Measurements from ENCODE around the gene NID1. TPM values are rescaled to one million over a fixed set of nuclear protein-coding genes. Genes with fewer than 3 reads are reported as not detected.

Gene NID1
- total RNA-seq, 6 experiments from 2014 or later, result 45.7 to 67.1 (median 59.1) TPM

- Histone ChIP-seq H3K9me3 (no peaks in the 10 kb centered on the region), H3K27me3 (no peaks in the 10 kb centered on the region), H3K4me1 (peaks cover 0 to 18% (median 8%) of the 10 kb centered on the region in 4 donors), H3K36me3 (no peaks in the 10 kb centered on the region), H3K4me3 (no peak overlapping the region), H3K27ac (no peak overlapping the region)
- whole genome bisulfite sequencing (ENCODE audit: insufficient coverage, low coverage, low lambda C conversion rate, missing lambda C conversion rate), result 76% methylated on average over 3 of the region's 4 CpGs
- no peak for ATAC-seq
- intact Hi-C loops (cut with DNase I), result no loop called here
- DNase-seq, result peak in 1 of 3 donors; percentile 29
- TF ChIP-seq POLR2A (IDR thresholded peaks at IDR 0.05), result no peak
- TF ChIP-seq CTCF (IDR thresholded peaks at IDR 0.05), result no peak
Measured at GRCh38 chr1:235951661-235952060, 113.2 kb downstream of the NID1 start.

DNA sequence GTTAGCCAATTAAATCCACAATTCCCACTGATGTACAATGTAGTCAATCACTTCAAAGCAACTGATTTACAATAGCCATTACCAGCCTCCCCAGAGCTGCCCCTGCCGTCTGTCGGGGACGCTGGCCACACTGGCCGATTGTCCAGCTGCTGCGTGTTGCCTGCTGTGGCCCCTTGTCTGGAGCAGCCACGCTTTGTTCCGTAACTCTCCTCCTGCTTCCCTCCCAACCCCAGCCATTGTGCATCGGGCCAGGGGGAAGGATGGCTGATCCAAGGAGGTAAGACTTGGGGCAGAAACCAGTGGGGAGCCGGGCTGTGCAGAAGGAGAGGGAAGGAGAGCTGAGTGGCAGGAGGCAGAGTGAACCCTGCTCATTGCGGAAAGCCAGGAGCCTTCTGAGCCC lies 114.6 kb downstream of the NID1 start:
- TF ChIP-seq CTCF (IDR thresholded peaks at IDR 0.05) (no peak), POLR2A (IDR thresholded peaks at IDR 0.05) (no peak)

DNA sequence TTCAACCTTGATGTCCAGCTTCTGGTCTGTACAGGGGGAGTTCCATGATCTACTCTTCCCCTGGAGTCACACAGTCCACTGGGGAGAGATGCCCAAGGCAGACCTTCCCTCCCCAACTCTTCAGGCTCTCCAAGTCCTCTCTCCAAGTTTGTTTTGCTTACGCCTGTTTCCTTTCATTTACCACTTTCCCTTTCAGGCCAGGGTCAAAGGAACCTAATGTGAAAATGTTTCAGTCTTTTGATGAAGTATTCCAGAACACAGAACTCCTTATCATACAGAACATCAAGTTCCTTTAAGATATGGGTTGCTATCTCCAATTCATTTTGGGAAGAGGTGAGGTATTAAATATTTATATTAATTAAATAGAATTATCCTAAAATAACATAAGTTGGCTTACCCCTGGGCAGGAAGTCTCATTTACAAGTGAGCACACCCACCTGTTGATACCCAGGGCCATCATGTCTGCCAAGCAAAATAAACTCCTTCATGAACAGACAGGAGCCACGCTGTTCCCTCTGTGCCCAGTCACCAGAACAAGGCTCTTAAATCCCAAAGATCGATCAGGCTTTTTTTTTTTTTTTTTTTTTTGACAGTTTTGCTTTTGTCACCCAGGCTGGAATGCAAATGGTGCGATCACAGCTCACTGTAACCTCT lies 116.0 kb downstream of the NID1 start:
- Histone ChIP-seq H3K27me3 (no peaks in the 10 kb centered on the region), H3K27ac (no peak overlapping the region), H3K4me1 (peaks cover 0 to 42% (median 12%) of the 10 kb centered on the region in 4 donors), H3K36me3 (no peaks in the 10 kb centered on the region), H3K4me3 (no peak overlapping the region), H3K9me3 (no peaks in the 10 kb centered on the region)
- DNase-seq, result no peak
- 77% methylated on average over 4 of the region's 4 CpGs for WGBS (ENCODE audit: insufficient coverage, low coverage, low lambda C conversion rate, missing lambda C conversion rate)
- ATAC-seq, result no peak
- intact Hi-C loops (cut with DNase I), result no loop called here
- TF ChIP-seq POLR2A (IDR thresholded peaks at IDR 0.05) (no peak), CTCF (IDR thresholded peaks at IDR 0.05) (no peak)

More for the DNA sequence above, 114.6 kb downstream of the NID1 start:
- H3K4me3 ChIP-seq, result no peak overlapping the region
- H3K36me3 ChIP-seq, result no peaks in the 10 kb centered on the region
- DNase-seq, result peak in 1 of 3 donors; percentile 35
- H3K9me3 ChIP-seq, result no peaks in the 10 kb centered on the region
- 94% methylated on average over 7 of the region's 10 CpGs for WGBS (ENCODE audit: insufficient coverage, low coverage, low lambda C conversion rate, missing lambda C conversion rate)
- no peak overlapping the region for H3K27ac ChIP-seq
- ATAC-seq, result no peak
- no peaks in the 10 kb centered on the region for H3K27me3 ChIP-seq
- intact Hi-C loops (cut with DNase I), result no loop called here
- H3K4me1 ChIP-seq, result peaks cover 0 to 28% (median 12%) of the 10 kb centered on the region in 4 donors

GRCh38 chr1:235947989-235948388 lies 116.9 kb downstream of the NID1 start:
- H3K27ac ChIP-seq, result no peak overlapping the region
- TF ChIP-seq CTCF (IDR thresholded peaks at IDR 0.05), result no peak
- no peak for TF ChIP-seq POLR2A (IDR thresholded peaks at IDR 0.05)
- ATAC-seq, result peak; percentile 9 to 40 (median 26)
- WGBS (ENCODE audit: insufficient coverage, low coverage, low lambda C conversion rate, missing lambda C conversion rate), result 33% methylated on average over 5 of the region's 7 CpGs
- H3K4me1 ChIP-seq, result peaks cover 0 to 49% (median 12%) of the 10 kb centered on the region in 4 donors
- no peaks in the 10 kb centered on the region for H3K9me3 ChIP-seq
- no peak overlapping the region for H3K4me3 ChIP-seq
- intact Hi-C loops (cut with DNase I), result no loop called here
- peak in 1 of 3 donors; percentile 43 for DNase-seq
- no peaks in the 10 kb centered on the region for H3K36me3 ChIP-seq
- no peaks in the 10 kb centered on the region for H3K27me3 ChIP-seq
